Measurements from ENCODE around the gene OMG. TPM values are rescaled to one million over a fixed set of nuclear protein-coding genes. Genes with fewer than 3 reads are reported as not detected.

Gene OMG
- polyA plus RNA-seq, 3 donors: 0.83 to 2.2 TPM; not detected in 1

GRCh38 chr17:31320241-31320640, 23.2 kb upstream of the OMG start:
- intact Hi-C loops (cut with micrococcal nuclease): loop anchor here in 1 of 2 donors (10.0 kb wide), 1 partner anchor 45 kb away; no protein-coding TSS in a partner anchor

More at GRCh38 chr17:31320241-31320640, 23.2 kb upstream of the OMG start:
- H3K4me1 ChIP-seq (ENCODE audit: control insufficient read depth in 1 of 2, insufficient read depth in 2 of 2, low read length in 2 of 2): peaks cover 36 to 53% of the 10 kb centered on the region in 2 donors
- TF ChIP-seq CTCF (IDR thresholded peaks at IDR 0.05): no peak
- H2AFZ ChIP-seq (ENCODE audit: insufficient read depth, low read depth, low read length, poor library complexity, severe bottlenecking): no peak overlapping the region
- H3K27ac ChIP-seq (ENCODE audit: low read depth in 1 of 2, low read length in 2 of 2): peak overlapping the region in 1 of 2 donors; percentile 98
- peak overlapping the region; percentile 98 for H3K4me2 ChIP-seq (replicated peaks; ENCODE audit: extremely low read depth, low read length, poor library complexity, severe bottlenecking)
- H3K9ac ChIP-seq (ENCODE audit: insufficient read depth, low read length, poor library complexity, severe bottlenecking): peak overlapping the region; percentile 82
- H3K9me3 ChIP-seq (replicated peaks in 1 of 2; ENCODE audit: control insufficient read depth in 1 of 2, insufficient read depth in 1 of 2, low read length in 2 of 2): no peaks in the 10 kb centered on the region
- peaks cover 0 to 5% of the 10 kb centered on the region in 2 donors for H3K36me3 ChIP-seq (replicated peaks in 1 of 2; ENCODE audit: control insufficient read depth in 1 of 2, insufficient read depth in 2 of 2, low read length in 2 of 2)
- DNase-seq: no peak
- Mint-ChIP-seq H3K36me3 (peaks cover 16 to 21% of the 10 kb centered on the region in 2 donors), H3K9me3 (no peaks in the 10 kb centered on the region), H3K4me1 (peaks cover 33% of the 10 kb centered on the region), H3K27ac (peak overlapping the region in 5 of 7 donors; percentile 30 to 95 (median 89)), H3K27me3 (ENCODE audit: low read depth in 3 of 3) (no peaks in the 10 kb centered on the region), H3K4me3 (peak overlapping the region; percentile 72 to 88)
- no CpG with 5 or more reads among the region's 2 CpGs for WGBS (ENCODE audit: insufficient coverage)
- H4K20me1 ChIP-seq (ENCODE audit: insufficient read depth, low read length): no peaks in the 10 kb centered on the region
- peaks cover 79% of the 10 kb centered on the region for H3K79me2 ChIP-seq (ENCODE audit: insufficient read depth, low read length)
- H3K27me3 ChIP-seq (ENCODE audit: control insufficient read depth in 2 of 2, insufficient read depth in 2 of 2, low read length in 2 of 2): no peaks in the 10 kb centered on the region
- peak overlapping the region; percentile 90 to 100 (median 96) for H3K4me3 ChIP-seq (replicated peaks in 1 of 3; ENCODE audit: low read depth in 2 of 3, low read length in 3 of 3)

Data from CD14-positive monocyte (primary cell).